HG03442 (cell line): ENCODE measurements around the gene CTDSP2.
"Not testable (repeated sequence)": the region's sequence is repeated elsewhere in the genome, so short reads cannot be mapped to it uniquely, and the experiment has no call there.

Source experiments
- ATAC-seq: cut with Tn5 transposase; IDR thresholded peaks from one replicate; pipeline ENCODE4 v1.9.1; 2021; ENCODE audit warnings: mild to moderate bottlenecking, moderate library complexity; ENCODE audit not compliant: unreplicated experiment

Gene CTDSP2

GRCh38 chr12:57853864-57854556, 7.5 kb upstream of the CTDSP2 start:
- no peak for ATAC-seq

GRCh38 chr12:57852620-57853500, 6.3 kb upstream of the CTDSP2 start:
- ATAC-seq = no peak

GRCh38 chr12:57852200-57852599, 5.7 kb upstream of the CTDSP2 start:
- no peak for ATAC-seq

- ATAC-seq = no peak
These were observed 5.0 kb upstream of the CTDSP2 start for GRCh38 chr12:57851552-57851951.

GRCh38 chr12:57850854-57851430, 4.4 kb upstream of the CTDSP2 start:
- no peak for ATAC-seq

GRCh38 chr12:57849447-57849846, 2.9 kb upstream of the CTDSP2 start:
- not testable (repeated sequence) for ATAC-seq

- ATAC-seq = no peak
These were observed 2.5 kb upstream of the CTDSP2 start for GRCh38 chr12:57849035-57849434.

- ATAC-seq = no peak
These were observed 1.7 kb upstream of the CTDSP2 start for GRCh38 chr12:57848208-57848607.

- ATAC-seq = peak; percentile 10
These were observed 298 bp downstream of the CTDSP2 start for GRCh38 chr12:57846285-57846576.

- ATAC-seq = peak; percentile 28
These were observed 848 bp downstream of the CTDSP2 start for GRCh38 chr12:57845478-57846284.

GRCh38 chr12:57844709-57845477, 1.6 kb downstream of the CTDSP2 start:
- ATAC-seq = no peak

GRCh38 chr12:57842342-57843294, 3.9 kb downstream of the CTDSP2 start:
- ATAC-seq = no peak

GRCh38 chr12:57841445-57841844, 5.1 kb downstream of the CTDSP2 start:
- ATAC-seq = no peak

GRCh38 chr12:57840726-57841125, 5.8 kb downstream of the CTDSP2 start:
- ATAC-seq = no peak

GRCh38 chr12:57839996-57840395, 6.5 kb downstream of the CTDSP2 start:
- no peak for ATAC-seq

- ATAC-seq = no peak
These were observed 7.8 kb downstream of the CTDSP2 start for GRCh38 chr12:57838594-57839302.

- no peak for ATAC-seq
These were observed 8.5 kb downstream of the CTDSP2 start for GRCh38 chr12:57837864-57838562.
